ENCODE data around the gene PRDX2. TPM values are rescaled to one million over a fixed set of nuclear protein-coding genes. Genes with fewer than 3 reads are reported as not detected.

PRDX2 gene
- polyA plus RNA-seq, 1 donor from 2014 or later = 195 TPM

Other genes with a start within 250 kb of the PRDX2 start
- gene ZNF490, start 191.0 kb downstream of the PRDX2 start, polyA plus RNA-seq = 6.7 TPM
- 13.3 TPM for gene ZNF791, start 190.9 kb downstream of the PRDX2 start, polyA plus RNA-seq
- gene MAN2B1, start 135.1 kb downstream of the PRDX2 start, polyA plus RNA-seq = 99.6 TPM
- 18.4 TPM for gene WDR83, start 135.0 kb downstream of the PRDX2 start, polyA plus RNA-seq
- gene DHPS, start 119.9 kb downstream of the PRDX2 start, polyA plus RNA-seq = 111 TPM
- gene GNG14, start 113.8 kb downstream of the PRDX2 start, polyA plus RNA-seq = not detected
- 5.1 TPM for gene FBXW9, start 105.2 kb downstream of the PRDX2 start, polyA plus RNA-seq
- 4.2 TPM for gene TNPO2, start 77.9 kb downstream of the PRDX2 start, polyA plus RNA-seq
- 299 TPM for gene TRIR, start 67.1 kb downstream of the PRDX2 start, polyA plus RNA-seq
- 64.2 TPM for gene GET3, start 64.3 kb downstream of the PRDX2 start, polyA plus RNA-seq
- gene BEST2, start 50.0 kb downstream of the PRDX2 start, polyA plus RNA-seq = not detected
- 6.6 TPM for gene HOOK2, start 26.2 kb downstream of the PRDX2 start, polyA plus RNA-seq
- gene JUNB, start 10.3 kb downstream of the PRDX2 start, polyA plus RNA-seq = 955 TPM
- gene THSD8, start 269 bp upstream of the PRDX2 start, polyA plus RNA-seq = 6.4 TPM
- 27.4 TPM for gene RNASEH2A, start 4.8 kb upstream of the PRDX2 start, polyA plus RNA-seq
- gene RTBDN, start 32.8 kb upstream of the PRDX2 start, polyA plus RNA-seq = not detected
- gene MAST1, start 36.7 kb upstream of the PRDX2 start, polyA plus RNA-seq = 1.2 TPM
- 49.6 TPM for gene DNASE2, start 79.6 kb upstream of the PRDX2 start, polyA plus RNA-seq
- not detected for gene KLF1, start 85.4 kb upstream of the PRDX2 start, polyA plus RNA-seq
- gene GCDH, start 89.4 kb upstream of the PRDX2 start, polyA plus RNA-seq = 13.5 TPM
- gene SYCE2, start 117.5 kb upstream of the PRDX2 start, polyA plus RNA-seq = not detected
- gene FARSA, start 131.9 kb upstream of the PRDX2 start, polyA plus RNA-seq = 56.8 TPM
- 158 TPM for gene CALR, start 136.8 kb upstream of the PRDX2 start, polyA plus RNA-seq
- 132 TPM for gene RAD23A, start 144.1 kb upstream of the PRDX2 start, polyA plus RNA-seq
- 84.1 TPM for gene GADD45GIP1, start 155.4 kb upstream of the PRDX2 start, polyA plus RNA-seq
- not detected for gene DAND5, start 167.8 kb upstream of the PRDX2 start, polyA plus RNA-seq
- 0.09 TPM for gene NFIX, start 193.7 kb upstream of the PRDX2 start, polyA plus RNA-seq